Neutrophil (primary cell): Measurements from ENCODE around the gene RIMOC1.

Source experiments
- H3K27ac ChIP-seq: fragments of 200-600 bp; sonication (generic); 2 replicates; pipeline ENCODE4 v1.5.1; 2016; ENCODE audit warnings: mild to moderate bottlenecking, moderate library complexity
- H3K27me3 ChIP-seq: fragments of 200-600 bp; sonication (generic); 2 replicates; pipeline ENCODE4 v1.6.0; 2016; ENCODE audit warnings: mild to moderate bottlenecking
- H3K36me3 ChIP-seq: fragments of 200-600 bp; sonication (generic); 2 replicates; pipeline ENCODE4 v1.5.1; 2017
- H3K4me1 ChIP-seq, 2 experiments: fragments of 200-600 bp in 1 of 2; sonication (generic) in 1 of 2; 1 replicate in 1 of 2; 2 replicates in 1 of 2; pipeline versions ENCODE4 v1.5.1 to v1.6.1; 2013 to 2016; ENCODE audit warnings: low read depth in 1 of 2, low read length in 1 of 2, mild to moderate bottlenecking in 1 of 2, moderate library complexity in 1 of 2; ENCODE audit not compliant: control insufficient read depth in 1 of 2, insufficient read depth in 1 of 2
- H3K4me3 ChIP-seq, 2 experiments: fragments of 200-600 bp in 1 of 2; sonication (generic) in 1 of 2; 1 replicate in 1 of 2; 2 replicates in 1 of 2; pipeline ENCODE4 v1.5.1; 2013 to 2016; ENCODE audit warnings: low read depth in 1 of 2, low read length in 1 of 2, mild to moderate bottlenecking in 1 of 2, moderate library complexity in 1 of 2
- H3K9me3 ChIP-seq: fragments of 200-600 bp; sonication (generic); 2 replicates; pipeline ENCODE4 v1.5.1; 2016
- TF ChIP-seq, protein P1 (sequence below): fragments of 200-600 bp; sonication (generic); IDR thresholded peaks from 2 replicates; pipeline ENCODE4 v1.5.1; 2016; ENCODE audit warnings: antibody characterized with exemption

RIMOC1 gene

DNA sequence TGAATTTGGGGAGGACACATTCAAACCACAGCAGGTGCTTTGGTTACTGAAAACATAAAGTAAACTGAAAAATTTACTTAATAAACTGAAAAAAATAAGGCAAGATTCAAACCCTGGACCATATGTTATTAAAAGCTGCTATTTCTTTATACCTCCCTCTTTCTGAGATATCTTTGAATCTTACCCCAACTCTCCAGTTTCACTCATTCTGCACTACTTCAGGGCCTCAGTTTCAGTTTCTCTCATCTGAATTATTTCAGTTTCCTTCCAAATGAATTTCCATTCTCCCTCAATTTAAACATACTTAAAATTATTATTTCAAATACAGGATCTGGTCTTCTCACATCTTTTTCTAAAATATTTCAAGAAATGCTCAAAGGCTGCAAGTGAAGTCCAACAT lies 29.0 kb upstream of the RIMOC1 start:
- TF ChIP-seq, protein P1, sequence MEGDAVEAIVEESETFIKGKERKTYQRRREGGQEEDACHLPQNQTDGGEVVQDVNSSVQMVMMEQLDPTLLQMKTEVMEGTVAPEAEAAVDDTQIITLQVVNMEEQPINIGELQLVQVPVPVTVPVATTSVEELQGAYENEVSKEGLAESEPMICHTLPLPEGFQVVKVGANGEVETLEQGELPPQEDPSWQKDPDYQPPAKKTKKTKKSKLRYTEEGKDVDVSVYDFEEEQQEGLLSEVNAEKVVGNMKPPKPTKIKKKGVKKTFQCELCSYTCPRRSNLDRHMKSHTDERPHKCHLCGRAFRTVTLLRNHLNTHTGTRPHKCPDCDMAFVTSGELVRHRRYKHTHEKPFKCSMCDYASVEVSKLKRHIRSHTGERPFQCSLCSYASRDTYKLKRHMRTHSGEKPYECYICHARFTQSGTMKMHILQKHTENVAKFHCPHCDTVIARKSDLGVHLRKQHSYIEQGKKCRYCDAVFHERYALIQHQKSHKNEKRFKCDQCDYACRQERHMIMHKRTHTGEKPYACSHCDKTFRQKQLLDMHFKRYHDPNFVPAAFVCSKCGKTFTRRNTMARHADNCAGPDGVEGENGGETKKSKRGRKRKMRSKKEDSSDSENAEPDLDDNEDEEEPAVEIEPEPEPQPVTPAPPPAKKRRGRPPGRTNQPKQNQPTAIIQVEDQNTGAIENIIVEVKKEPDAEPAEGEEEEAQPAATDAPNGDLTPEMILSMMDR, result no peak
- H3K9me3 ChIP-seq, result no peaks in the 10 kb centered on the region
- peaks cover 43% of the 10 kb centered on the region for H3K27me3 ChIP-seq
- no peak overlapping the region for H3K27ac ChIP-seq
- H3K4me1 ChIP-seq, result peaks cover 7 to 8% of the 10 kb centered on the region in 2 experiments
- H3K36me3 ChIP-seq, result no peaks in the 10 kb centered on the region
- no peak overlapping the region for H3K4me3 ChIP-seq

DNA sequence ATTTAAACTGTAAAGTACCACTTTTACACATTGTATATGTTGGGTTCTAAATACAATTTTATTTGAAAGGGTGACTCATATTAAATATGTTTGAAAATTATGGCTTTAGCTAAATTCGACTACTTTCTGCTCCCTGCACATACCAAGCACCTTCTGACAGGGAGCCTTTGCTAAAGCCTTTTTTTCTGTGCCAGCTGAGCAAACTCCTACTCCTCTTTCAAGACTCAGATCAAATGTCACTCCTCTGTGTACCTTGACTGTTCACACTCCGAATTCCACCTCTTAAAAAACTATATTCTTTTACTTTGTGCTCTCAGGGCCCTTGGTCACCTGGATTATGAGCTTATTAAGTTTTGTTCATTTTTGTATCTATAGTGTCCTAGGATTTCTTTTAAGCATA lies 27.5 kb upstream of the RIMOC1 start:
- TF ChIP-seq, protein P1, result no peak
- no peaks in the 10 kb centered on the region for H3K36me3 ChIP-seq
- peaks cover 35% of the 10 kb centered on the region for H3K27me3 ChIP-seq
- no peaks in the 10 kb centered on the region for H3K9me3 ChIP-seq
- no peak overlapping the region for H3K4me3 ChIP-seq
- no peaks in the 10 kb centered on the region for H3K4me1 ChIP-seq
- H3K27ac ChIP-seq, result no peak overlapping the region

DNA sequence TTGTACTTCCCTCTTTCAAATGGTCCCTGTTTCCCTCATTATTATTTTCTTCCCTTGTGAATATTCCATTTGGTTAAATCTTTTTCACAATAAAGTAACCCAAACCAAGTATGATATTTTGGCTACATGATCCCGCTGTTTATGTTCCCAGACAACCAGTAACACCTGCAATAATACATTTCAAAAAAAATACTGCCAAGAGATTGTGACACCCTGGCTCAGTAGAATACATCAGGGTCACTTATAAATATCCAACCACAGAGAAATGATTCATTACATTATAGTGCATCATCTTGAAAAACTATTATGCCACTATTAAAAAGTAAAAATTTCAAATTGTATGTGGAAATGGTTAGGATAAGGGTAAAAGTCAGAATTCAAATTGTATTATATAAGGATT lies 26.7 kb upstream of the RIMOC1 start:
- no peaks in the 10 kb centered on the region for H3K4me1 ChIP-seq
- no peaks in the 10 kb centered on the region for H3K36me3 ChIP-seq
- no peak overlapping the region for H3K27ac ChIP-seq
- H3K27me3 ChIP-seq, result peaks cover 29% of the 10 kb centered on the region
- H3K9me3 ChIP-seq, result no peaks in the 10 kb centered on the region
- TF ChIP-seq, protein P1, result no peak
- no peak overlapping the region for H3K4me3 ChIP-seq

DNA sequence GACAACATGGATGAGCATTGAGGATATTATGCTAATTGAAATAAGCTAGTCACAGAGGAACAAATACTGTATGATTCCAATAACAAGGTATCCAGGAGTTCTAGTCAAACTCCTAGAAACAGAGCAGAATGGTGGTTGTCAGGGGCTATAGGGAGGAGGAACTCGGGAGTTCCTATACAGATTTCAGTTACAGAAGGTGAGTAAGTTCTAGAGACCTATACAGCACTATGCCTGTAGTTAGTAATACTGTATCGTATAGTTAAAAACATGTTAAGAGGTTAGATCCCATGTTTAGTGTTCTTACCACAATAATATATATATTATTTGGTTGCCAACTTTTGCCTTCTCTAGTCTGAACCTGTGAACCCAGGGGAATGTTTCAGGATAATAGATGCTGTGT lies 26.0 kb upstream of the RIMOC1 start:
- Histone ChIP-seq H3K9me3 (no peaks in the 10 kb centered on the region), H3K27me3 (peaks cover 29% of the 10 kb centered on the region), H3K27ac (no peak overlapping the region), H3K36me3 (no peaks in the 10 kb centered on the region), H3K4me1 (no peaks in the 10 kb centered on the region), H3K4me3 (no peak overlapping the region)
- TF ChIP-seq, protein P1, result no peak

DNA sequence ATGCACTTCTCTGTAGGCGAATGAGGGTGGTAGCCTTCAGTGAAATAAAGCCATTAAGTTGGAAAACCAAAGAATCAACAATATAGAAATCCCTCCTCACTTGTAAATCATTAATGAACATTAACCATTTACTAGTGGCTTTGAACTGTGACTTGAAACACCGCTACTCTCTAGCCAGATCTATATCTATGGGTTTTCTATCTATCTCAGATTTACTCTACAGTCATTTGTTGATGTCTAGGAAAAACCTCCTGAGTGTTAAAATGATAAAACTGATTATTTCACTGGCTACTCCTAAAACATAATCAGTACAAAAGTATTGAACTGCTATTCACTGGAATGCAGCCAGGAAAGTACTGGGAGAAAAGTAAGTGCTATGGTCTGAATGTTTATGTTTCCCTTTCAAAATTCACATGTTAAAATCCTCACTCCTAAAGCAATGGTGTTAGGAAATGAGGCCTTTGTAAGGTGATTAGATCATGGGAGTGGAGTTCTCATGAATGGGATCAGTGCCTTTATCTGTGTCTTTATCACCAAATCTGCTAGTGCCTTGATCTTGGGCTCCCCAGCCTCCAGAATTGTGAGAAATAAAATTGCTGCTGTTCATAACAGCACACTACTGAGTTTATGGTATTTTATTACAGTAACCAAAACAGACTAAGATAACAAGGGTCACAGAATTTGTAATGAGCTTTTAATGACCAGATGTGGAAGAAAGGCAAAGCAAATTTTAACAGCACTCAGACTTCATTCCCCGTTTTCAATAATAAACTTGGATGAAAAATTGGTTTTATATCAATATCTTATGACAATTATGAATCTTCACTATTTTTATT lies 25.3 kb upstream of the RIMOC1 start:
- no peaks in the 10 kb centered on the region for H3K9me3 ChIP-seq
- H3K27me3 ChIP-seq, result peaks cover 29% of the 10 kb centered on the region
- TF ChIP-seq, protein P1, result no peak
- no peaks in the 10 kb centered on the region for H3K4me1 ChIP-seq
- no peak overlapping the region for H3K27ac ChIP-seq
- H3K4me3 ChIP-seq, result no peak overlapping the region
- no peaks in the 10 kb centered on the region for H3K36me3 ChIP-seq
